Suprapubic skin (tissue), 3 donors: ENCODE measurements around the gene PUM2.

ENCODE experiments used
- CTCF ChIP-seq, 2 donors: fragments of 200-600 bp in 1 of 2; fragments of 450-650 bp in 1 of 2; sonication (generic) in 1 of 2; IDR thresholded peaks; one replicate each; pipeline ENCODE4 v1.5.1; 2016 to 2019; ENCODE audit warnings: antibody characterized with exemption in 2 of 2, mild to moderate bottlenecking in 1 of 2, moderate library complexity in 1 of 2
- EP300 ChIP-seq: sonication (generic); formaldehyde crosslinking; IDR thresholded peaks from one replicate; pipeline ENCODE4 v1.6.1; 2017; ENCODE audit warnings: antibody characterized with exemption
- POLR2A ChIP-seq, 2 donors: fragments of 450-650 bp; IDR thresholded peaks; one replicate each; pipeline ENCODE4 v1.6.1; 2017; ENCODE audit warnings: antibody characterized with exemption in 2 of 2, mild to moderate bottlenecking in 2 of 2, moderate library complexity in 2 of 2

GRCh38 chr2:20220806-20221554, 129.7 kb downstream of the PUM2 start:
- TF ChIP-seq CTCF (IDR thresholded peaks at IDR 0.05) (no peak), POLR2A (IDR thresholded peaks at IDR 0.05) (no peak), EP300 (no peak)
